H1 (cell line): ENCODE data around the gene WDR1. TPM values are rescaled to one million over a fixed set of nuclear protein-coding genes. Genes with fewer than 3 reads are reported as not detected.

Experiments used
- CTCF ChIA-PET: fragments of 300-600 bp; sonication (Branson Sonifier 250); formaldehyde crosslinking; loops from one replicate; lab custom pipeline; 2021; ENCODE audit not compliant: partially characterized antibody; lab: Charles Lee
- POLR2A ChIA-PET: fragments of 300-600 bp; sonication (Branson Sonifier 250); formaldehyde crosslinking; loops from one replicate; lab custom pipeline; 2021; ENCODE audit warnings: inconsistent platforms; ENCODE audit not compliant: partially characterized antibody; lab: Charles Lee
- DNase-seq, 2 experiments: peaks; one replicate each; pipeline versions ENCODE4 v3.0.0 to v3.0.0-alpha.2; 2010 to 2022; ENCODE audit warnings: low spot score in 2 of 2, low read depth in 1 of 2, mixed read lengths in 1 of 2
- FAIRE-seq: peaks from 2 replicates; lab custom pipeline; 2011; peaks lifted over from hg19 to GRCh38; lab: Jason Lieb, UNC
- H2AFZ ChIP-seq: 2 replicates; pipeline ENCODE4 v1.8.1; 2012; ENCODE audit warnings: low read length, inconsistent platforms
- H2AK5ac ChIP-seq: 2 replicates; pipeline ENCODE4 v1.6.1; 2013; ENCODE audit warnings: low read depth, low read length
- H2BK120ac ChIP-seq: replicated peaks from 2 replicates; pipeline ENCODE3; 2013; ENCODE audit warnings: low read depth, low read length, inconsistent platforms
- H2BK12ac ChIP-seq: 2 replicates; pipeline ENCODE4 v1.6.1; 2013; ENCODE audit warnings: low read depth, low read length
- H2BK15ac ChIP-seq: 2 replicates; pipeline ENCODE4 v1.6.1; 2013; ENCODE audit warnings: low read length
- H2BK20ac ChIP-seq: 2 replicates; pipeline ENCODE4 v1.6.1; 2013; ENCODE audit warnings: low read length
- H2BK5ac ChIP-seq: 2 replicates; pipeline ENCODE4 v1.6.1; 2013; ENCODE audit warnings: low read depth, low read length
- H3K14ac ChIP-seq: 2 replicates; pipeline ENCODE4 v1.6.1; 2013; ENCODE audit warnings: inconsistent platforms; ENCODE audit not compliant: insufficient read length
- H3K18ac ChIP-seq: 2 replicates; pipeline ENCODE4 v1.6.1; 2013; ENCODE audit warnings: low read length; ENCODE audit errors: extremely low read depth
- H3K23ac ChIP-seq: 2 replicates; pipeline ENCODE4 v1.6.1; 2013; ENCODE audit warnings: inconsistent platforms; ENCODE audit not compliant: insufficient read length
- H3K23me2 ChIP-seq: 2 replicates; pipeline ENCODE4 v1.6.1; 2013; ENCODE audit warnings: low read depth, low read length
- H3K27ac ChIP-seq: 2 replicates; pipeline ENCODE4 v1.6.1; 2011; ENCODE audit warnings: low read depth, low read length, inconsistent platforms
- H3K27me3 ChIP-seq, 4 experiments: replicated peaks in 1 of 4; 1 replicate in 1 of 4; 2 replicates in 3 of 4; pipeline versions ENCODE4 v1.6.1 to v1.8.1; 2011 to 2013; ENCODE audit warnings: low read length in 3 of 4, mild to moderate bottlenecking in 3 of 4, inconsistent platforms in 2 of 4, mixed read lengths in 2 of 4, moderate library complexity in 1 of 4; ENCODE audit not compliant: control insufficient read depth in 3 of 4, insufficient read depth in 3 of 4; ENCODE audit errors: extremely low read depth in 1 of 4
- H3K36me3 ChIP-seq, 4 experiments: 2 replicates each; pipeline versions ENCODE4 v1.6.1 to v1.8.1; 2011 to 2013; ENCODE audit warnings: mild to moderate bottlenecking in 4 of 4, low read length in 3 of 4, moderate library complexity in 2 of 4, control low read depth in 1 of 4, inconsistent platforms in 1 of 4; ENCODE audit not compliant: insufficient read depth in 4 of 4, control insufficient read depth in 2 of 4
- H3K4ac ChIP-seq: replicated peaks from 2 replicates; pipeline ENCODE3; 2013; ENCODE audit warnings: low read length, low read depth, mixed read lengths, inconsistent platforms; ENCODE audit not compliant: insufficient read length
- H3K4me1 ChIP-seq, 4 experiments: replicated peaks in 1 of 4; 1 replicate in 1 of 4; 2 replicates in 3 of 4; pipeline versions ENCODE4 v1.6.1 to v1.8.1; 2011 to 2013; ENCODE audit warnings: low read length in 3 of 4, inconsistent platforms in 2 of 4, mixed read lengths in 1 of 4; ENCODE audit not compliant: insufficient read depth in 4 of 4, control insufficient read depth in 3 of 4
- H3K4me2 ChIP-seq, 2 experiments: 2 replicates each; pipeline versions ENCODE4 v1.6.1 to v1.8.1; 2011 to 2013; ENCODE audit warnings: low read depth in 2 of 2, low read length in 2 of 2, control low read depth in 1 of 2, inconsistent platforms in 1 of 2, mild to moderate bottlenecking in 1 of 2; ENCODE audit not compliant: insufficient read depth in 1 of 2
- H3K4me3 ChIP-seq, 4 experiments: fragments of 200-600, 300-600 bp in 1 of 4; sonication (generic), shearing (Covaris generic), sonication (Bioruptor Twin) in 1 of 4; 2 replicates each; pipeline versions ENCODE4 v1.5.1 to v1.8.1; 2011 to 2016; ENCODE audit warnings: low read length in 4 of 4, low read depth in 3 of 4, control low read depth in 2 of 4, inconsistent platforms in 2 of 4, mild to moderate bottlenecking in 2 of 4, mixed read lengths in 1 of 4, moderate library complexity in 1 of 4; ENCODE audit not compliant: insufficient read depth in 2 of 4; ENCODE audit errors: extremely low read depth in 1 of 4
- H3K56ac ChIP-seq: replicated peaks from 2 replicates; pipeline ENCODE3; 2013; ENCODE audit warnings: low read depth, mild to moderate bottlenecking, mixed read lengths, low read length, inconsistent platforms; ENCODE audit not compliant: insufficient read length
- H3K79me1 ChIP-seq: 2 replicates; pipeline ENCODE4 v1.6.1; 2013; ENCODE audit warnings: low read depth, low read length, control low read depth
- H3K79me2 ChIP-seq, 2 experiments: 2 replicates each; pipeline versions ENCODE4 v1.6.1 to v1.8.1; 2012 to 2013; ENCODE audit warnings: low read length in 2 of 2, mild to moderate bottlenecking in 2 of 2, inconsistent platforms in 1 of 2; ENCODE audit not compliant: insufficient read depth in 2 of 2, control insufficient read depth in 1 of 2
- H3K9ac ChIP-seq, 4 experiments: replicated peaks in 1 of 4; 1 replicate in 1 of 4; 2 replicates in 3 of 4; pipeline versions ENCODE4 v1.6.1 to v1.8.1; 2011 to 2013; ENCODE audit warnings: low read depth in 3 of 4, low read length in 3 of 4, control low read depth in 2 of 4, mild to moderate bottlenecking in 2 of 4, moderate library complexity in 2 of 4, inconsistent platforms in 1 of 4; ENCODE audit errors: extremely low read depth in 1 of 4
- H3K9me3 ChIP-seq, 2 experiments: 2 replicates each; pipeline versions ENCODE4 v1.6.1 to v1.8.1; 2012 to 2013; ENCODE audit warnings: mild to moderate bottlenecking in 2 of 2, moderate library complexity in 2 of 2, control low read depth in 1 of 2, inconsistent platforms in 1 of 2, low read depth in 1 of 2, low read length in 1 of 2, mixed read lengths in 1 of 2; ENCODE audit not compliant: insufficient read depth in 2 of 2
- H4K20me1 ChIP-seq, 2 experiments: replicated peaks in 1 of 2; 2 replicates each; pipeline versions ENCODE3 to v1.8.1; 2011 to 2013; ENCODE audit warnings: inconsistent platforms in 2 of 2, low read length in 2 of 2, mild to moderate bottlenecking in 1 of 2; ENCODE audit not compliant: insufficient read depth in 2 of 2, control insufficient read depth in 1 of 2
- H4K5ac ChIP-seq: 2 replicates; pipeline ENCODE4 v1.6.1; 2013; ENCODE audit warnings: low read length, low read depth, mixed read lengths, inconsistent platforms; ENCODE audit not compliant: insufficient read length
- H4K8ac ChIP-seq: 2 replicates; pipeline ENCODE4 v1.8.0; 2013; ENCODE audit warnings: mild to moderate bottlenecking, moderate library complexity, low read length, inconsistent platforms; ENCODE audit not compliant: insufficient read depth; ENCODE audit errors: extremely low read depth
- H4K91ac ChIP-seq: replicated peaks from 2 replicates; pipeline ENCODE3; 2013; ENCODE audit warnings: low read length, mixed read lengths, inconsistent platforms; ENCODE audit not compliant: insufficient read length
- BACH1 ChIP-seq: IDR thresholded peaks from 2 replicates; pipeline ENCODE4 v1.6.1; 2012; ENCODE audit warnings: low read length, improper control_type of control experiment
- CEBPB ChIP-seq: IDR thresholded peaks from 2 replicates; pipeline ENCODE4 v1.6.1; 2012; ENCODE audit warnings: low read depth, low read length
- E2F6 ChIP-seq: IDR thresholded peaks from 2 replicates; pipeline ENCODE4 v1.6.1; 2012; ENCODE audit warnings: inconsistent platforms
- EGR1 ChIP-seq: IDR thresholded peaks from 2 replicates; pipeline ENCODE4 v1.6.1; 2011; ENCODE audit warnings: low read depth, low read length, borderline replicate concordance
- KDM4A ChIP-seq: IDR thresholded peaks from one replicate; pipeline ENCODE4 v1.7.1; 2012; ENCODE audit warnings: low read depth, mild to moderate bottlenecking, moderate library complexity, low read length, inconsistent platforms; ENCODE audit not compliant: severe bottlenecking
- NANOG ChIP-seq: IDR thresholded peaks from 2 replicates; pipeline ENCODE4 v1.6.1; 2011; ENCODE audit warnings: low read length, low read depth, mild to moderate bottlenecking, inconsistent platforms; ENCODE audit not compliant: insufficient read depth, poor library complexity, severe bottlenecking
- POU5F1 ChIP-seq: IDR thresholded peaks from 2 replicates; pipeline ENCODE4 v1.6.1; 2011; ENCODE audit warnings: low read depth, mild to moderate bottlenecking, low read length, moderate library complexity
- RAD21 ChIP-seq, 2 experiments: IDR thresholded peaks in 1 of 2; conservative IDR thresholded peaks in 1 of 2; 2 replicates each; pipeline ENCODE4 v1.6.1; 2011; ENCODE audit warnings: low read depth in 2 of 2, low read length in 2 of 2, improper control_type of control experiment in 1 of 2, inconsistent platforms in 1 of 2, mild to moderate bottlenecking in 1 of 2, moderate library complexity in 1 of 2
- RNF2 ChIP-seq: fragments of 200-900, 300-1000 bp; sonication (generic); IDR thresholded peaks from 2 replicates; pipeline ENCODE4 v1.7.1; 2016; ENCODE audit warnings: borderline replicate concordance, low read depth, mild to moderate bottlenecking, antibody characterized with exemption, low read length; ENCODE audit not compliant: poor library complexity, severe bottlenecking; ENCODE audit errors: missing control alignments
- SAP30 ChIP-seq: fragments of 300-600 bp; sonication (generic); IDR thresholded peaks from 2 replicates; pipeline ENCODE4 v1.7.1; 2012; ENCODE audit warnings: low read length, moderate library complexity, mild to moderate bottlenecking, inconsistent platforms; ENCODE audit not compliant: insufficient read depth, insufficient replicate concordance
- SIX5 ChIP-seq: IDR thresholded peaks from 2 replicates; pipeline ENCODE4 v1.6.1; 2011; ENCODE audit warnings: mild to moderate bottlenecking, low read depth, low read length
- SP2 ChIP-seq: IDR thresholded peaks from 2 replicates; pipeline ENCODE4 v1.6.1; 2012; ENCODE audit warnings: mild to moderate bottlenecking, low read length, inconsistent platforms
- TEAD4 ChIP-seq: IDR thresholded peaks from 2 replicates; pipeline ENCODE4 v1.6.1; 2012; ENCODE audit warnings: low read depth, low read length, inconsistent platforms, mixed read lengths
- WGBS, 2 experiments: shearing (Covaris generic) in 1 of 2; methylation state at CpG; one replicate each; pipeline versions ENCODE4 v1.1.6 to v1.1.7; 2013 to 2015; ENCODE audit warnings: low lambda C conversion rate in 2 of 2, mixed read lengths in 2 of 2, inconsistent platforms in 1 of 2, low coverage in 1 of 2, missing lambda C conversion rate in 1 of 2; ENCODE audit not compliant: insufficient replicate concordance in 2 of 2, insufficient coverage in 1 of 2, insufficient read length in 1 of 2; ENCODE audit errors: extremely low coverage in 1 of 2, missing lambda C conversion rate in 1 of 2; 5-methylcytosine and 5-hydroxymethylcytosine counted together
- polyA plus RNA-seq, 7 experiments: library from polyadenylated mRNA; depleted of rRNA in 3 of 7; stranded (reverse) in 5 of 7; unstranded in 2 of 7; fragments of >200 nt in 5 of 7; fragments of 200-250 nt in 2 of 7; gene quantifications; 1 replicate in 5 of 7; 2 replicates in 1 of 7; 4 replicates in 1 of 7; pipeline versions ENCODE4 v1.2.1 to v1.2.3, GENCODE V29; 2011 to 2013; ENCODE audit warnings: missing spikeins in 2 of 7, mixed read lengths in 2 of 7
- total RNA-seq: library from RNA; stranded (reverse); fragmentation: NEBNext Ultra II Directional; extraction: Animal tissue kit (Norgen Biotek cat#: 25700); gene quantifications from 2 replicates; pipeline ENCODE4 v1.2.1, GENCODE V29; 2021

The WDR1 gene
- total and polyA plus RNA-seq, 2 of the 8 experiments (the other 6 are each of a cell fraction or from before 2014, with no cell fraction given) = 315 to 377 TPM

GRCh38 chr4:10108391-10108790 lies 8.2 kb downstream of the WDR1 start:
- Histone ChIP-seq H2BK20ac (no peak overlapping the region), H2BK15ac (no peak overlapping the region), H3K9ac (no peak overlapping the region), H2BK12ac (no peak overlapping the region), H3K4me3 (no peak overlapping the region), H4K91ac (no peak overlapping the region), H3K23ac (no peak overlapping the region), H4K8ac (peak overlapping the region; percentile 19; the same call in 1 of the 2 replicates), H2BK120ac (no peak overlapping the region), H4K20me1 (peaks cover 49 to 64% of the 10 kb centered on the region in 2 experiments), H3K36me3 (peaks cover 14 to 55% (median 30%) of the 10 kb centered on the region in 4 experiments), H3K9me3 (no peaks in the 10 kb centered on the region), H3K27ac (no peak overlapping the region), H3K4ac (no peak overlapping the region), H3K79me2 (peaks cover 51 to 99% of the 10 kb centered on the region in 2 experiments), H2BK5ac (no peak overlapping the region), H2AFZ (no peak overlapping the region), H3K4me1 (peaks cover 7 to 53% (median 21%) of the 10 kb centered on the region in 4 experiments), H4K5ac (no peak overlapping the region), H3K4me2 (no peak overlapping the region; a peak in 1 of 4 replicates), H3K18ac (no peak overlapping the region), H3K56ac (no peak overlapping the region), H3K27me3 (no peaks in the 10 kb centered on the region), H3K23me2 (no peaks in the 10 kb centered on the region), H3K14ac (no peak overlapping the region), H2AK5ac (no peak overlapping the region), H3K79me1 (peaks cover 45% of the 10 kb centered on the region)
- 96% methylated on average over 6 of the region's 6 CpGs; no CpG with 5 or more reads in 1 of the 2 experiments for WGBS, 2 experiments
- POLR2A ChIA-PET = interaction anchor here (0.6 to 13.7 kb wide), 6 partner anchors 11 to 340 kb away, joined by 3 to 197 read pairs (median 4); partner anchors contain the start of gene WDR1
- FAIRE-seq (no peak), DNase-seq (no peak)
- CTCF ChIA-PET = interaction anchor here (0.9 kb wide), 1 partner anchor 193 kb away, joined by 3 read pairs; no protein-coding TSS in a partner anchor
- TF ChIP-seq BACH1 (no peak), E2F6 (no peak), SIX5 (no peak), RAD21 (IDR thresholded peaks at IDR 0.05 in 1 of 2, conservative IDR thresholded peaks at IDR 0.05 in 1 of 2; ENCODE audit: low read depth in 2 of 2, low read length in 2 of 2) (no peak), TEAD4 (no peak), POU5F1 (no peak), SP2 (no peak), SAP30 (no peak), EGR1 (no peak), CEBPB (no peak), NANOG (no peak), RNF2 (no peak), KDM4A (no peak)
